Esophagus squamous epithelium (tissue), 4 donors: ENCODE data around the gene LDLRAD2.

ENCODE experiments used
- POLR2A ChIP-seq, 4 donors: fragments of 450-650 bp; IDR thresholded peaks; one replicate each; pipeline ENCODE4 v1.6.1; 2017; ENCODE audit warnings: antibody characterized with exemption in 4 of 4, mild to moderate bottlenecking in 4 of 4, moderate library complexity in 3 of 4
- TF ChIP-seq, protein P1 (sequence below), 6 experiments: fragments of 450-650 bp in 4 of 6; fragments of 200-600 bp in 2 of 6; sonication (generic) in 2 of 6; IDR thresholded peaks; one replicate each; pipeline ENCODE4 v1.5.1; 2016 to 2019; ENCODE audit warnings: antibody characterized with exemption in 6 of 6, mild to moderate bottlenecking in 4 of 6, moderate library complexity in 4 of 6

DNA sequence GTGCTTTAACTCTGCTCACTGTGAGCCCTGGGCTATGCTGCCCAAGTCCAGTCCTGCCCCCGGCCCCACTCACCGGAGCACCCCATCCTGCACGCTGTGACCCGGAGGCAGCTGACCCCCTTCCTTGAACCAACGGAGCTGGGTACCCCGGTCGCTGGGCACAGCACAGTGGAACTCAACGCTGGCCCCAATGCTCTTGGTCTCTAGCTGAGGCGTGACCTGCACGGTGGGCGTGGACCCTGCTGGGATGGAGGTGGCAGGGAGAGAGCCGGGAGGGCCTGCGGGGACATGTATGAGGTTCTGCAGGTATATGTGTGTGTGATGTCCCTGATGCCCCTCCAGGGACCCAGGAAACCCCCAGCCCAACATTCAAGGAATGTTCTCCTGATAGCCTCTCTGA lies 24.7 kb downstream of the LDLRAD2 start:
- TF ChIP-seq, protein P1, sequence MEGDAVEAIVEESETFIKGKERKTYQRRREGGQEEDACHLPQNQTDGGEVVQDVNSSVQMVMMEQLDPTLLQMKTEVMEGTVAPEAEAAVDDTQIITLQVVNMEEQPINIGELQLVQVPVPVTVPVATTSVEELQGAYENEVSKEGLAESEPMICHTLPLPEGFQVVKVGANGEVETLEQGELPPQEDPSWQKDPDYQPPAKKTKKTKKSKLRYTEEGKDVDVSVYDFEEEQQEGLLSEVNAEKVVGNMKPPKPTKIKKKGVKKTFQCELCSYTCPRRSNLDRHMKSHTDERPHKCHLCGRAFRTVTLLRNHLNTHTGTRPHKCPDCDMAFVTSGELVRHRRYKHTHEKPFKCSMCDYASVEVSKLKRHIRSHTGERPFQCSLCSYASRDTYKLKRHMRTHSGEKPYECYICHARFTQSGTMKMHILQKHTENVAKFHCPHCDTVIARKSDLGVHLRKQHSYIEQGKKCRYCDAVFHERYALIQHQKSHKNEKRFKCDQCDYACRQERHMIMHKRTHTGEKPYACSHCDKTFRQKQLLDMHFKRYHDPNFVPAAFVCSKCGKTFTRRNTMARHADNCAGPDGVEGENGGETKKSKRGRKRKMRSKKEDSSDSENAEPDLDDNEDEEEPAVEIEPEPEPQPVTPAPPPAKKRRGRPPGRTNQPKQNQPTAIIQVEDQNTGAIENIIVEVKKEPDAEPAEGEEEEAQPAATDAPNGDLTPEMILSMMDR (IDR thresholded peaks at IDR 0.05), result no peak
- no peak for TF ChIP-seq POLR2A (IDR thresholded peaks at IDR 0.05)
